HCT116 (cell line): ENCODE results near the gene OVCH2. TPM values are rescaled to one million over a fixed set of nuclear protein-coding genes. Genes with fewer than 3 reads are reported as not detected.
"Not testable (repeated sequence)": the region's sequence is repeated elsewhere in the genome, so short reads cannot be mapped to it uniquely, and the experiment has no call there.

Experiments used
- ATAC-seq: fragments of 200-7000 bp; cut with Tn5 transposase; 2 replicates; pipeline ENCODE4 v1.9.1; 2020; ENCODE audit warnings: mild to moderate bottlenecking, moderate library complexity
- BruUV-seq: library from RNA; stranded (reverse); fragments of 400-500 nt; replicated peaks from 2 replicates; lab custom pipeline; 2021; lab: Mats Ljungman, UMichigan
- CTCF ChIA-PET: fragments of 300-600 bp; sonication (Branson Sonifier 250); formaldehyde crosslinking; loops from one replicate; lab custom pipeline; 2021; ENCODE audit warnings: antibody characterized with exemption; lab: Charles Lee
- POLR2A ChIA-PET: fragments of 300-600, 350-600 bp; sonication (Branson Sonifier 250); formaldehyde crosslinking; loops from one replicate; lab custom pipeline; 2021; ENCODE audit warnings: antibody characterized with exemption; lab: Charles Lee
- RAD21 ChIA-PET, 2 experiments: fragments of 300-600 bp; sonication (Branson Sonifier 250); formaldehyde crosslinking; loops; one replicate each; lab custom pipeline; 2023; ENCODE audit warnings: low total read pairs in 2 of 2; ENCODE audit not compliant: uncharacterized antibody in 2 of 2, unreplicated experiment in 2 of 2, low non-redundant PET in 1 of 2; lab: Charles Lee
- DNase-seq: peaks from one replicate; pipeline ENCODE4 v3.0.0-alpha.2; 2010; ENCODE audit warnings: low read depth, low spot score
- H2AFZ ChIP-seq: fragments of 200-600 bp; shearing (Covaris generic), sonication (generic); 2 replicates; pipeline ENCODE4 v1.6.1; 2017; ENCODE audit warnings: low read depth, mixed run types, mixed read lengths, antibody characterized with exemption, low read length; ENCODE audit not compliant: poor library complexity, severe bottlenecking
- H3K27ac ChIP-seq: 2 replicates; pipeline ENCODE4 v1.5.1; 2012; ENCODE audit warnings: low read depth, low read length
- H3K27me3 ChIP-seq: fragments of 200-600 bp; sonication (generic); 2 replicates; pipeline ENCODE4 v1.6.1; 2016; ENCODE audit warnings: mixed run types, low read length, mixed read lengths; ENCODE audit not compliant: insufficient read depth
- H3K36me3 ChIP-seq, 2 experiments: fragments of 200-500 bp in 1 of 2; fragments of 200-600 bp in 1 of 2; sonication (Bioruptor generic) in 1 of 2; sonication (generic) in 1 of 2; 2 replicates each; pipeline versions ENCODE4 v1.5.1 to v1.6.1; 2014 to 2016; ENCODE audit warnings: low read length in 2 of 2, inconsistent platforms in 1 of 2, mixed read lengths in 1 of 2, mixed run types in 1 of 2; ENCODE audit not compliant: insufficient read depth in 2 of 2, control insufficient read depth in 1 of 2
- H3K4me1 ChIP-seq, 2 experiments: fragments of 200-600 bp in 1 of 2; sonication (generic) in 1 of 2; 2 replicates each; pipeline versions ENCODE4 v1.5.1 to v1.6.1; 2012 to 2017; ENCODE audit warnings: low read length in 2 of 2, inconsistent platforms in 1 of 2, mild to moderate bottlenecking in 1 of 2, mixed read lengths in 1 of 2, mixed run types in 1 of 2, moderate library complexity in 1 of 2; ENCODE audit not compliant: insufficient read depth in 2 of 2, control insufficient read depth in 1 of 2
- H3K4me2 ChIP-seq: fragments of 200-600 bp; sonication (generic); 2 replicates; pipeline ENCODE4 v1.6.1; 2017; ENCODE audit warnings: mixed run types, low read length, mixed read lengths
- H3K4me3 ChIP-seq, 2 experiments: fragments of 200-600 bp in 1 of 2; sonication (generic) in 1 of 2; replicated peaks in 1 of 2; 2 replicates each; pipeline ENCODE4 v1.5.1; 2011 to 2016; ENCODE audit warnings: low read length in 2 of 2, control low read depth in 1 of 2, low read depth in 1 of 2, mild to moderate bottlenecking in 1 of 2, mixed read lengths in 1 of 2, mixed run types in 1 of 2
- H3K79me2 ChIP-seq: fragments of 200-600 bp; sonication (generic); 2 replicates; pipeline ENCODE4 v1.6.1; 2017; ENCODE audit warnings: mild to moderate bottlenecking, mixed run types, low read length, moderate library complexity, mixed read lengths; ENCODE audit not compliant: insufficient read depth
- H3K9ac ChIP-seq: fragments of 200-600 bp; sonication (generic); 2 replicates; pipeline ENCODE4 v1.6.1; 2016; ENCODE audit warnings: low read length, mixed read lengths
- H3K9me2 ChIP-seq: fragments of 200-600 bp; sonication (generic), shearing (Covaris generic); 2 replicates; pipeline ENCODE4 v1.6.1; 2017; ENCODE audit warnings: mixed run types, mild to moderate bottlenecking, moderate library complexity; ENCODE audit not compliant: insufficient read depth
- H3K9me3 ChIP-seq, 2 experiments: fragments of 200-500 bp in 1 of 2; fragments of 200-600 bp in 1 of 2; sonication (Bioruptor generic) in 1 of 2; sonication (generic) in 1 of 2; 2 replicates each; pipeline ENCODE4 v1.6.1; 2014 to 2017; ENCODE audit warnings: low read length in 2 of 2, mixed read lengths in 2 of 2, inconsistent platforms in 1 of 2, low read depth in 1 of 2, mild to moderate bottlenecking in 1 of 2, mixed run types in 1 of 2, moderate library complexity in 1 of 2; ENCODE audit not compliant: control insufficient read depth in 1 of 2, insufficient read depth in 1 of 2
- H4K20me1 ChIP-seq: fragments of 200-600 bp; sonication (generic), shearing (Covaris generic); 2 replicates; pipeline ENCODE4 v1.6.1; 2017; ENCODE audit warnings: mixed run types, mild to moderate bottlenecking, moderate library complexity; ENCODE audit not compliant: insufficient read depth
- CEBPB ChIP-seq: IDR thresholded peaks from 2 replicates; pipeline ENCODE4 v1.6.1; 2012; ENCODE audit warnings: low read depth
- EZH2 ChIP-seq: fragments of 200-600 bp; sonication (generic); IDR thresholded peaks from 2 replicates; pipeline ENCODE4 v1.6.1; 2017; ENCODE audit warnings: antibody characterized with exemption, mixed run types
- EZH2phosphoT487 ChIP-seq: fragments of 200-600 bp; IDR thresholded peaks from 2 replicates; pipeline ENCODE4 v1.6.1; 2018; ENCODE audit warnings: antibody characterized with exemption, borderline replicate concordance
- FOSL1 ChIP-seq: IDR thresholded peaks from 2 replicates; pipeline ENCODE4 v1.6.1; 2012; ENCODE audit warnings: low read depth
- MAX ChIP-seq: IDR thresholded peaks from 2 replicates; pipeline ENCODE4 v1.6.1; 2012
- POLR2A ChIP-seq: IDR thresholded peaks from 2 replicates; pipeline ENCODE4 v1.7.0; 2011; ENCODE audit warnings: borderline replicate concordance; ENCODE audit not compliant: insufficient read depth, insufficient read length; ENCODE audit errors: extremely low read depth
- POLR2AphosphoS5 ChIP-seq: IDR thresholded peaks from 2 replicates; pipeline ENCODE4 v1.6.1; 2011; ENCODE audit warnings: mild to moderate bottlenecking, low read depth, low read length, moderate library complexity
- SIN3A ChIP-seq: IDR thresholded peaks from 2 replicates; pipeline ENCODE4 v1.6.1; 2012; ENCODE audit warnings: low read depth
- SRF ChIP-seq: IDR thresholded peaks from 2 replicates; pipeline ENCODE4 v1.6.1; 2012; ENCODE audit warnings: low read depth
- TCF7L2 ChIP-seq: IDR thresholded peaks from 2 replicates; pipeline ENCODE4 v1.7.0; 2011; ENCODE audit warnings: borderline replicate concordance, inconsistent platforms; ENCODE audit not compliant: insufficient read depth, insufficient read length; ENCODE audit errors: extremely low read depth
- YY1 ChIP-seq: IDR thresholded peaks from 2 replicates; pipeline ENCODE4 v1.6.1; 2011; ENCODE audit warnings: low read length, low read depth, moderate library complexity, mild to moderate bottlenecking; ENCODE audit not compliant: insufficient replicate concordance; ENCODE audit errors: extremely low read depth
- ZNF274 ChIP-seq: fragments of 200-500 bp; sonication (Bioruptor generic); IDR thresholded peaks from 2 replicates; pipeline ENCODE4 v1.6.1; 2014; ENCODE audit warnings: mild to moderate bottlenecking, low read depth, low read length, inconsistent platforms
- intact Hi-C: fragments of 100-400 bp; cut with micrococcal nuclease; formaldehyde crosslinking; loops from 2 replicates; pipeline ENCODE4 v1.10.0; 2022
- total RNA-seq: library from RNA; stranded (reverse); gene quantifications from one replicate; pipeline ENCODE4 v1.2.1, GENCODE V29; 2021; ENCODE audit not compliant: unreplicated experiment
- TF ChIP-seq, protein P1 (sequence below), 3 experiments: fragments of 200-600 bp in 1 of 3; sonication (generic) in 1 of 3; IDR thresholded peaks in 2 of 3; conservative IDR thresholded peaks in 1 of 3; 2 replicates each; pipeline ENCODE4 v1.5.1; 2012 to 2017; ENCODE audit warnings: low read depth in 2 of 3, low read length in 2 of 3, antibody characterized with exemption in 1 of 3, borderline replicate concordance in 1 of 3, control low read depth in 1 of 3, mild to moderate bottlenecking in 1 of 3, mixed read lengths in 1 of 3, mixed run types in 1 of 3, moderate library complexity in 1 of 3; ENCODE audit not compliant: insufficient read depth in 1 of 3

Gene OVCH2
- total RNA-seq, 1 experiment from 2014 or later: not detected

DNA sequence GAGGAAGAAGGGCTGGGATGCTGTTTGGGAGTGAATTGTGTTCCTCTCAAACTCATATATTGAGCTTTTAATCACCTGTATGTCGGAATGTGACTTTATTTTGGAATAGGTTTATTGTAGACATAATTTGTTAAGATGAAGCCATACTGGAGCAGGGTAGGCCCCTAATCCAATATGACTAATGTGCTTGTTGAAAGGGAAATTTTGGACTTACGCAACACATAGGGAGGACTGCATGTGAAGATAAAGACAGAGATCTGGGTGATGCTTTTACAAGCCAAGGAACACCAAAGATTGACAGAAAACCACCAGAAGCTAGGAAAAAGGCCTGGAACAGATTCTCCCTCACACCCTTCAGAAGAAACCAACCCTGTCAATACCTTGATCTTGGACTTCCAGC is 43.2 kb upstream of the OVCH2 start:
- H3K36me3 ChIP-seq: no peaks in the 10 kb centered on the region
- no peaks in the 10 kb centered on the region for H4K20me1 ChIP-seq
- BruUV-seq: no TSS peak
- intact Hi-C loops: no loop called here
- ChIA-PET POLR2A (no interaction called here), RAD21 (no interaction called here)
- H3K4me2 ChIP-seq: no peak overlapping the region
- ATAC-seq: no peak
- no peak for TF ChIP-seq SRF
- TF ChIP-seq TCF7L2: no peak
- no peak for TF ChIP-seq MAX
- no peak for TF ChIP-seq SIN3A
- no peak for TF ChIP-seq ZNF274
- TF ChIP-seq EZH2: no peak
- TF ChIP-seq YY1: no peak
- TF ChIP-seq EZH2phosphoT487: no peak
- TF ChIP-seq, protein P1, sequence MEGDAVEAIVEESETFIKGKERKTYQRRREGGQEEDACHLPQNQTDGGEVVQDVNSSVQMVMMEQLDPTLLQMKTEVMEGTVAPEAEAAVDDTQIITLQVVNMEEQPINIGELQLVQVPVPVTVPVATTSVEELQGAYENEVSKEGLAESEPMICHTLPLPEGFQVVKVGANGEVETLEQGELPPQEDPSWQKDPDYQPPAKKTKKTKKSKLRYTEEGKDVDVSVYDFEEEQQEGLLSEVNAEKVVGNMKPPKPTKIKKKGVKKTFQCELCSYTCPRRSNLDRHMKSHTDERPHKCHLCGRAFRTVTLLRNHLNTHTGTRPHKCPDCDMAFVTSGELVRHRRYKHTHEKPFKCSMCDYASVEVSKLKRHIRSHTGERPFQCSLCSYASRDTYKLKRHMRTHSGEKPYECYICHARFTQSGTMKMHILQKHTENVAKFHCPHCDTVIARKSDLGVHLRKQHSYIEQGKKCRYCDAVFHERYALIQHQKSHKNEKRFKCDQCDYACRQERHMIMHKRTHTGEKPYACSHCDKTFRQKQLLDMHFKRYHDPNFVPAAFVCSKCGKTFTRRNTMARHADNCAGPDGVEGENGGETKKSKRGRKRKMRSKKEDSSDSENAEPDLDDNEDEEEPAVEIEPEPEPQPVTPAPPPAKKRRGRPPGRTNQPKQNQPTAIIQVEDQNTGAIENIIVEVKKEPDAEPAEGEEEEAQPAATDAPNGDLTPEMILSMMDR (IDR thresholded peaks at IDR 0.05 in 2 of 3, conservative IDR thresholded peaks at IDR 0.05 in 1 of 3; ENCODE audit: borderline replicate concordance in 1 of 3, insufficient read depth in 1 of 3, low read depth in 2 of 3, low read length in 2 of 3): no peak
- no peak for TF ChIP-seq POLR2AphosphoS5
- TF ChIP-seq POLR2A: no peak
- no peak for TF ChIP-seq FOSL1
- no peak for TF ChIP-seq CEBPB
- TF ChIP-seq, all 23 proteins: peak for 0
- no peaks in the 10 kb centered on the region for H3K79me2 ChIP-seq
- no peaks in the 10 kb centered on the region for H3K4me1 ChIP-seq
- no peak overlapping the region for H3K27ac ChIP-seq
- H3K9ac ChIP-seq: no peak overlapping the region
- H3K27me3 ChIP-seq: 0 out of 2 replicates have a peak, but pooled peaks cover 14% of the 10 kb centered on the region
- CTCF ChIA-PET: no interaction called here
- H2AFZ ChIP-seq: no peak overlapping the region
- DNase-seq: no peak
- H3K4me3 ChIP-seq: no peak overlapping the region
- no peaks in the 10 kb centered on the region for H3K9me3 ChIP-seq
- H3K9me2 ChIP-seq: no peaks in the 10 kb centered on the region

DNA sequence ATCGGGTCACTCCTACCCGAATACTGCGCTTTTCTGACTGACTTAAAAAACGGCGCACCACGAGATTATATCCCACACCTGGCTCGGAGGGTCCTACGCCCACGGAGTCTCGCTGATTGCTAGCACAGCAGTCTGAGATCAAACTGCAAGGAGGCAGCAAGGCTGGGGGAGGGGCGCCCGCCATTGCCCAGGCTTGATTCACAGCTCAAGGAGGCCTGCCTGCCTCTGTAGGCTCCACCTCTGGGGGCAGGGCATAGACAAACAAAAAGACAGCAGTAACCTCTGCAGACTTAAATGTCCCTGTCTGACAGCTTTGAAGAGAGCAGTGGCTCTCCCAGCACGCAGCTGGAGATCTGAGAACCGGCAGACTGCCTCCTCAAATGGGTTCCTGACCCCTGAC is 28.5 kb upstream of the OVCH2 start:
- ATAC-seq, RAD21 ChIA-PET, POLR2A ChIA-PET, H3K4me3 ChIP-seq, BruUV-seq, H3K9me2 ChIP-seq, H3K36me3 ChIP-seq, H3K27me3 ChIP-seq, H2AFZ ChIP-seq, H3K4me2 ChIP-seq, H3K9ac ChIP-seq, H4K20me1 ChIP-seq, intact Hi-C loops, H3K27ac ChIP-seq, H3K4me1 ChIP-seq, H3K79me2 ChIP-seq, H3K9me3 ChIP-seq, DNase-seq: not testable (repeated sequence)
- CTCF ChIA-PET: interaction anchor here (1.5 kb wide), 1 partner anchor 40 kb away, joined by 3 read pairs; no protein-coding TSS in a partner anchor
